ENCODE results near the gene LRFN4.

Gene LRFN4

DNA sequence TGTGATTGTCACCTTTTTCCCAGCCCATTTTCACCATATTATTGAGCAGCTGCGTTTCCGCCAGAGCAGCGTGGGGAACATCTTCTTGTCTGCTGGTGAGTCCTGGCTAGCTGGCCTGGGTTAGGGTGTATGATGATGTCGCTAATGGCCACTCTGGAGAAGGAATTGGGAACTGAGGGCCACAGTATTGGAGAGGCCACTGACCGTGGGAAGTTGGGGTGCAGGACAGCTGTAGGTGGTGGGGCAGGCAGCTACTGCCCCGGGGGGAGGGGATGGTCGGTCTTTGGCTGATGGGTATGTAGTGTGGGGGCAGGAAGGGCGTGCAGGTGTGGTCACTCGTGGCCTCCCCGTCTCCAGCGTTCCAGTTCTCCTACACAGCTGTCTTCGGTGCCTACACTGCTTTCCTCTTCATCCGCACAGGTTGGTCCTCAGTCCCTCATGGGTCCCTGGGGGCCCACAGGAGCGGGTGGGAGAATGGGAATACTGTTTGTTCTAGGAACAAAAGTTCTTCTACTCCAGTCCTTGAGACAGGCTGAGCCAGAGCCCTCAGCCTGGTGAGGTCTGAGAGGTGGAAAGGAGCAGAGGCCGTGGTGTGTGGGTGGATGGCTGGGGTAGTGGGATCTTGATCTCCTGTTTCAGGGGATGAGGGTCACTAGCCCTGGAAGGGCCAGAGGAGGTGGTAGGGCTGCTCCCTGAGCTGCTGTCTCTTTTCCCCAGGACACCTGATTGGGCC lies 11.6 kb upstream of the LRFN4 start:
- no peak for DNase-seq (ENCODE audit: low read depth in 2 of 2)

- no peak for DNase-seq (ENCODE audit: low read depth in 2 of 2)
These were observed 11.0 kb upstream of the LRFN4 start for GRCh38 chr11:66845876-66846212.

DNA sequence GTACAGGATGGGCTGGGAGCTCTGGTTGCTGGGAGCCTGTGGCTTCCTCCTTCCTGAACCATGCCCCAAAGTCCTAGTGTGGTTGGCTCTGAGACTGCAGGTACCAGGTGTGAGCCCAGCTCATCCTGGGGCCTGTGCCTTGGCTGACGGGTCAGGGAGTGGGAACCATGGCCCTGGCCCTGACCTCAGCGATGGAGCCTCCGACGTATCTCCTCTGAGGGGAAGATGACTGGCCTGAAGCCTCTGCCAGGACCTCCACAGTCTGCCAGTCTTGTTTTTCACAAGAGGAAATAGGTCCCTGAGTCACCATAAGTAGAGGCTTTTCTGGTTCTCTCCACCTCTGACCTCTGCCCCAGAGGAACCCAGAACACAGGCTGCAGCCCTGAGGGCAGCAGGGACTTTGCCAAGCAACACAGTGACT lies 10.2 kb upstream of the LRFN4 start:
- DNase-seq (ENCODE audit: low read depth in 2 of 2), result no peak

- no peak for DNase-seq (ENCODE audit: low read depth in 2 of 2)
These were observed 9.2 kb upstream of the LRFN4 start for GRCh38 chr11:66847461-66848232.

- DNase-seq (ENCODE audit: low read depth in 2 of 2), result no peak
These were observed 8.0 kb upstream of the LRFN4 start for GRCh38 chr11:66848671-66849500.

GRCh38 chr11:66849501-66850234 lies 7.2 kb upstream of the LRFN4 start:
- DNase-seq (ENCODE audit: low read depth in 2 of 2), result no peak

DNA sequence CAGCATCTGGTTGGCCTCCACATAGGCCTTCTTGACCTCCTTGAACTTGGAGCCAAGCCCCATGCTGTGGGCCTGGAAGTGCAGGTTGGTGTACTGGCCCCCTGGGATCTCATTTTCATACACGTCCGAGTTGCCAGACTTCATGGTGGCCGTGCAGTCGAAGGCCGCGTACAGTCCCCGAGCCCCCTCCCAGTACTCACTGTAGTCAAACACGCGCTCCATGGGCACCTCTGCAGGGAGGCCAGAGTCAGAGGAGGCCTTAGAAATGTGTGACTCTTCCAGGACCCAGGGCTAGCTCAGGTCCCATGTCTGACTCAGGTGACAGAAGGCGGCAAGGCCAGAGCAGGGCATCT lies 6.7 kb upstream of the LRFN4 start:
- no peak for DNase-seq (ENCODE audit: low read depth in 2 of 2)

- DNase-seq (ENCODE audit: low read depth in 2 of 2), result no peak
These were observed 6.2 kb upstream of the LRFN4 start for GRCh38 chr11:66850588-66851238.

DNA sequence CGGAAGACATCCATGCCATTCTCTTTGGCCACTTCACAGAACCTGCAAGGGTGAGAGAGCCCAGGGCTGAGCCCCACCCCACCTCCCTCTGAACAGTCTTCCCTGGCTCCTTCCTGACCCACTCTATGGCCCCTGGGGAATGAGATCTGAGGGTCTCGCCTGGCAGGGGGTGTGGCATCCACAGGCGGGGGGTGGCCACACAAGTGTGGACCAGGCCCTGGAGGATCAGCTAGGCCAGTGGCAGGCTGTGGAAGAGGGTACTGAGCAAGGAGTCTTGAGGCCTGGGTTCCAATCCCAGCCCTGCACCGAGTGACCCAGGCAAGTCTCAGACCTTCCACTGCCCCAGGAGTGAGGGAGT lies 5.6 kb upstream of the LRFN4 start:
- no peak for DNase-seq (ENCODE audit: low read depth in 2 of 2)

GRCh38 chr11:66851698-66852465 lies 5.0 kb upstream of the LRFN4 start:
- DNase-seq (ENCODE audit: low read depth in 2 of 2), result no peak

- DNase-seq (ENCODE audit: low read depth in 2 of 2), result no peak
These were observed 4.2 kb upstream of the LRFN4 start for GRCh38 chr11:66852466-66853241.

- DNase-seq (ENCODE audit: low read depth in 2 of 2), result no peak
These were observed 3.3 kb upstream of the LRFN4 start for GRCh38 chr11:66853242-66854229.

DNA sequence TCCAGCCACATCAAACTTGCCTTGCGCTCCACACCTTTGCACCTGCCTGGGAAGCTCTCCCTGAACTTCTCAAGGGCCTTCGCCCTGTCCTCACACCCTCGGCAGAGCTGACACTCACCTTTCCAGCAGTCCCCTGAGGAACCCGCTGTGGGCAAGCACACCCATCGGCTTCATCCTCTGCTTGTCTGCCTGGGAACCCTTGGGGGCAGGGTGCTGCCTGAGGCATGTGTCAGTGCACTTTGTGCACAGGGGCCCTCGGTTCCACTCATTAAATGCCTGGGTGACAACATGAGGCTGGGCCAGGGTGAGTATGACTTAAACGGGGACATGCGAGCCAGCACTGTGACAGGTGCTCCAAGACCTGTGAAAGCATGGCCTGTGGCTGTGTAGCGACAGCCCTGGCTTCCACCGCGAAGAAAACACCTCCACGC lies 2.6 kb upstream of the LRFN4 start:
- no peak for DNase-seq (ENCODE audit: low read depth in 2 of 2)

GRCh38 chr11:66854729-66855211 lies 2.1 kb upstream of the LRFN4 start:
- no peak for DNase-seq (ENCODE audit: low read depth in 2 of 2)

DNA sequence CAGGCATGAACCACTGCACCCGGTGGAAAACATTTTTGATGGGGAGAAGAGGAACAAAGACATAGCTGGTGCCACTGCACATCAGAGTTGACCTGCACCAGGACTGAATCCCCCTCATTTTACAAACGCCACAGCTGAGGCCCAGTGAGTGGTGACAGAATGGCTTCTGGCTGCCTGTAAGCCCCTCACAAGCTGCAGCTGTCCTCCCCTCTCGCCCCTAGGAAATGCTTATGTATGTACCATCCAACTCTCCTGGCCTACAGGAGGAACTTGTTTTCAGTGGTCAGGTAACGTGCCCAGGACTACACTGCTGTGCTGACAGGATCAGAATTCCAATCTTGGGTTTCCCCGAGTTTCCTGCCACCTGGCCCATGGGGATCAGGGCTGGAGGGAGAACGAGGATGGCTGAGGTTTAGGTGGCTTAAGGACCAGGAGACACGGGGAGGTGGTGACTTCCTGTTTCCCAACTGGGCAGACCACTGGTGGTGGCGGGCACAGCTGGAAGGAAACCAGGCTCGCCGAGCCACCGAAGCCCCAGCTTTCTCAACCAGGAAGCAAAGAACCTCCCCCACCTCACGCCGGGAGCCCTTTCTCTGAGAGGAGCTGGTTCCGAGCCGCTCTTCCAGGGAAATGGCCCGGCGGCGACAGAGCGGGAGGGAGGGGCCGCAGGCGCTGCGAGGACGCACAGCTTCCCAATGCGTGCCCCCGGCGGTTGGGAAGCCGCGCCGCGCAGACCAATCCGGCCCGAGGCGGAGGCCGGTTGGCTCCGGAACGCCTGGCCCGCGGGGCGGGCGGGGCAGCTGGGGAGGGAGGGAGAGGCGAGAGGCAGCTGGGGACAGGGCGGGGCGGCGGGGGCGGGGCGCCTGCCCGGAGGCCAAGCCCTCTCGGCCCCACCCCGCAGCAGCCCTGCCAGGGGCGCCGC lies 1.0 kb upstream of the LRFN4 start:
- peak; percentile 42 to 66 for DNase-seq (ENCODE audit: low read depth in 2 of 2)

- no peak for DNase-seq (ENCODE audit: low read depth in 2 of 2)
These were observed 516 bp downstream of the LRFN4 start for GRCh38 chr11:66857234-66857926.

DNA sequence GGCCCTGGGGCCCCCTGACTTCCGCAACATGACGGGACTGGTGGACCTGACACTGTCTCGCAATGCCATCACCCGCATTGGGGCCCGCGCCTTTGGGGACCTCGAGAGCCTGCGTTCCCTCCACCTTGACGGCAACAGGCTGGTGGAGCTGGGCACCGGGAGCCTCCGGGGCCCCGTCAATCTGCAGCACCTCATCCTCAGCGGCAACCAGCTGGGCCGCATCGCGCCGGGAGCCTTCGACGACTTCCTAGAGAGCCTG lies 992 bp downstream of the LRFN4 start:
- DNase-seq (ENCODE audit: low read depth in 2 of 2), result no peak

All from stimulated activated CD8-positive, alpha-beta memory T cell treated with anti-CD3 and anti-CD28 coated beads, Interleukin-2, amount 100 ng/mL, for 1 hour (primary cell).